IMR-90 (cell line): ENCODE data around the gene TDRD1. TPM values are rescaled to one million over a fixed set of nuclear protein-coding genes. Genes with fewer than 3 reads are reported as not detected.

Experiments used
- ATAC-seq: fragments of 200-7000 bp; cut with Tn5 transposase; 2 replicates; pipeline ENCODE4 v1.9.1; 2020; ENCODE audit warnings: low read depth, mild to moderate bottlenecking, moderate library complexity
- BruUV-seq: library from RNA; stranded (reverse); fragments of 400-500 nt; replicated peaks from 2 replicates; lab custom pipeline; 2021; lab: Mats Ljungman, UMichigan
- CTCF ChIA-PET: fragments of 300-600 bp; formaldehyde crosslinking; extraction: SDS; loops from one replicate; lab custom pipeline; 2021; ENCODE audit warnings: antibody characterized with exemption; lab: Yijun Ruan, JAX
- POLR2A ChIA-PET: fragments of 300-600 bp; sonication (Branson Sonifier 250); formaldehyde crosslinking; loops from one replicate; lab custom pipeline; 2022; ENCODE audit warnings: antibody characterized with exemption; ENCODE audit not compliant: unreplicated experiment; lab: Charles Lee
- DNase-seq: peaks from one replicate; pipeline ENCODE4 v3.0.0; 2013
- H2AFZ ChIP-seq: replicated peaks from 2 replicates; pipeline ENCODE3; 2013; ENCODE audit warnings: low read length, mild to moderate bottlenecking; ENCODE audit not compliant: poor library complexity
- H2AK5ac ChIP-seq: 2 replicates; pipeline ENCODE4 v1.6.1; 2013; ENCODE audit warnings: low read depth, low read length, inconsistent platforms
- H2AK9ac ChIP-seq: replicated peaks from 2 replicates; pipeline ENCODE3; 2013; ENCODE audit warnings: mild to moderate bottlenecking, low read depth, low read length, moderate library complexity; ENCODE audit not compliant: poor library complexity
- H2BK120ac ChIP-seq: 2 replicates; pipeline ENCODE4 v1.6.1; 2013; ENCODE audit warnings: low read depth, low read length, inconsistent platforms
- H2BK15ac ChIP-seq: 3 replicates; pipeline ENCODE4 v1.6.1; 2013; ENCODE audit warnings: low read depth, low read length, inconsistent platforms
- H2BK20ac ChIP-seq: 2 replicates; pipeline ENCODE4 v1.6.1; 2013; ENCODE audit warnings: low read depth, mild to moderate bottlenecking, inconsistent platforms, low read length, moderate library complexity
- H2BK5ac ChIP-seq: 2 replicates; pipeline ENCODE4 v1.6.1; 2013; ENCODE audit warnings: mild to moderate bottlenecking, low read depth, low read length, inconsistent platforms; ENCODE audit not compliant: poor library complexity, severe bottlenecking
- H3K14ac ChIP-seq: replicated peaks from 2 replicates; pipeline ENCODE4 v1.6.1; 2013; ENCODE audit warnings: low read depth, low read length, inconsistent platforms
- H3K18ac ChIP-seq: 2 replicates; pipeline ENCODE4 v1.6.1; 2013; ENCODE audit warnings: low read depth, low read length, control low read depth
- H3K23ac ChIP-seq: 2 replicates; pipeline ENCODE4 v1.6.1; 2013; ENCODE audit warnings: low read depth, low read length, inconsistent platforms
- H3K27ac ChIP-seq: 2 replicates; pipeline ENCODE4 v1.5.1; 2013; ENCODE audit warnings: mild to moderate bottlenecking, control low read depth, low read length; ENCODE audit not compliant: insufficient read depth
- H3K27me3 ChIP-seq: 2 replicates; pipeline ENCODE4 v1.6.1; 2013; ENCODE audit warnings: low read length; ENCODE audit not compliant: control insufficient read depth, insufficient read depth
- H3K36me3 ChIP-seq: 2 replicates; pipeline ENCODE4 v1.6.1; 2013; ENCODE audit warnings: low read length, mixed read lengths; ENCODE audit not compliant: control insufficient read depth, insufficient read depth
- H3K4ac ChIP-seq: 2 replicates; pipeline ENCODE4 v1.6.1; 2013; ENCODE audit warnings: low read depth, low read length, inconsistent platforms
- H3K4me1 ChIP-seq: 2 replicates; pipeline ENCODE4 v1.6.1; 2013; ENCODE audit warnings: low read length, mixed read lengths; ENCODE audit not compliant: control insufficient read depth, insufficient read depth
- H3K4me2 ChIP-seq: 2 replicates; pipeline ENCODE4 v1.6.1; 2013; ENCODE audit warnings: low read depth, mild to moderate bottlenecking, control low read depth, low read length, moderate library complexity
- H3K4me3 ChIP-seq: 2 replicates; pipeline ENCODE4 v1.5.1; 2013; ENCODE audit warnings: low read depth, mild to moderate bottlenecking, control low read depth, low read length, moderate library complexity; ENCODE audit not compliant: insufficient read depth
- H3K56ac ChIP-seq: 2 replicates; pipeline ENCODE4 v1.6.1; 2013; ENCODE audit warnings: low read length, inconsistent platforms; ENCODE audit not compliant: insufficient read depth; ENCODE audit errors: extremely low read depth
- H3K79me1 ChIP-seq, 2 experiments: 2 replicates each; pipeline ENCODE4 v1.6.1; 2013; ENCODE audit warnings: low read length in 2 of 2, inconsistent platforms in 1 of 2, low read depth in 1 of 2
- H3K9ac ChIP-seq: 2 replicates; pipeline ENCODE4 v1.6.1; 2013; ENCODE audit warnings: low read depth, low read length, control low read depth
- H3K9me1 ChIP-seq: 2 replicates; pipeline ENCODE4 v1.6.1; 2013; ENCODE audit warnings: low read length, inconsistent platforms; ENCODE audit not compliant: insufficient read depth
- H3K9me3 ChIP-seq: 2 replicates; pipeline ENCODE4 v1.6.1; 2013; ENCODE audit warnings: low read length; ENCODE audit not compliant: control insufficient read depth, insufficient read depth
- H4K20me1 ChIP-seq: 2 replicates; pipeline ENCODE4 v1.6.1; 2013; ENCODE audit warnings: low read length, inconsistent platforms; ENCODE audit not compliant: insufficient read depth
- H4K5ac ChIP-seq: 2 replicates; pipeline ENCODE4 v1.6.1; 2013; ENCODE audit warnings: mild to moderate bottlenecking, low read depth, low read length, control low read depth
- H4K8ac ChIP-seq, 2 experiments: 2 replicates each; pipeline ENCODE4 v1.6.1; 2013; ENCODE audit warnings: low read depth in 2 of 2, low read length in 2 of 2, control low read depth in 1 of 2, inconsistent platforms in 1 of 2
- H4K91ac ChIP-seq: 2 replicates; pipeline ENCODE4 v1.6.1; 2013; ENCODE audit warnings: low read depth, low read length, inconsistent platforms; ENCODE audit not compliant: insufficient read depth
- BHLHE40 ChIP-seq: fragments of 150-350 bp; IDR thresholded peaks from 2 replicates; pipeline ENCODE4 v1.6.1; 2016; ENCODE audit warnings: mild to moderate bottlenecking, low read depth, low read length
- CEBPB ChIP-seq: IDR thresholded peaks from 2 replicates; pipeline ENCODE4 v1.6.1; 2012; ENCODE audit warnings: low read depth, low read length, improper control_type of control experiment
- CHD1 ChIP-seq: IDR thresholded peaks from 2 replicates; pipeline ENCODE4 v1.6.1; 2012; ENCODE audit warnings: low read depth, low read length, improper control_type of control experiment
- CTCF ChIP-seq: conservative IDR thresholded peaks from 2 replicates; pipeline ENCODE4 v1.5.1; 2012; ENCODE audit warnings: mild to moderate bottlenecking, low read depth, low read length, improper control_type of control experiment
- ELK1 ChIP-seq: fragments of 150-350 bp; IDR thresholded peaks from 2 replicates; pipeline ENCODE4 v1.6.1; 2016; ENCODE audit warnings: low read depth, mild to moderate bottlenecking, low read length, moderate library complexity, borderline replicate concordance
- FOS ChIP-seq: fragments of 150-350 bp; IDR thresholded peaks from 2 replicates; pipeline ENCODE4 v1.6.1; 2016; ENCODE audit warnings: low read depth, low read length
- MAFK ChIP-seq: IDR thresholded peaks from 2 replicates; pipeline ENCODE4 v1.6.1; 2012; ENCODE audit warnings: low read depth, low read length, improper control_type of control experiment
- MAZ ChIP-seq: IDR thresholded peaks from 2 replicates; pipeline ENCODE4 v1.6.1; 2012; ENCODE audit warnings: low read depth, mild to moderate bottlenecking, low read length, improper control_type of control experiment, moderate library complexity, borderline replicate concordance
- MXI1 ChIP-seq: IDR thresholded peaks from 2 replicates; pipeline ENCODE4 v1.6.1; 2012; ENCODE audit warnings: low read depth, mild to moderate bottlenecking, low read length, moderate library complexity, borderline replicate concordance
- NFE2L2 ChIP-seq: fragments of 150-350 bp; IDR thresholded peaks from 2 replicates; pipeline ENCODE4 v1.6.1; 2016; ENCODE audit warnings: low read depth, mild to moderate bottlenecking, low read length
- POLR2A ChIP-seq: IDR thresholded peaks from 2 replicates; pipeline ENCODE4 v1.6.1; 2012; ENCODE audit warnings: mild to moderate bottlenecking, low read depth, low read length
- RAD21 ChIP-seq: IDR thresholded peaks from 2 replicates; pipeline ENCODE4 v1.6.1; 2012; ENCODE audit warnings: low read length, improper control_type of control experiment
- RCOR1 ChIP-seq: IDR thresholded peaks from 2 replicates; pipeline ENCODE4 v1.6.1; 2012; ENCODE audit warnings: mild to moderate bottlenecking, low read length, improper control_type of control experiment; ENCODE audit not compliant: insufficient replicate concordance
- RFX5 ChIP-seq: IDR thresholded peaks from 2 replicates; pipeline ENCODE4 v1.8.0; 2012; ENCODE audit warnings: low read depth, mild to moderate bottlenecking, low read length, moderate library complexity
- SMC3 ChIP-seq: fragments of 150-350 bp; IDR thresholded peaks from 2 replicates; pipeline ENCODE4 v1.6.1; 2016; ENCODE audit warnings: low read depth, mild to moderate bottlenecking, antibody characterized with exemption, low read length, moderate library complexity
- USF2 ChIP-seq: fragments of 150-350 bp; IDR thresholded peaks from 2 replicates; pipeline ENCODE4 v1.6.1; 2017; ENCODE audit warnings: mild to moderate bottlenecking, antibody characterized with exemption, low read length, low read depth
- WGBS, 2 experiments: methylation state at CpG; one replicate each; pipeline versions ENCODE4 v1.1.5 to v1.1.7; 2013; ENCODE audit warnings: missing lambda C conversion rate in 2 of 2; ENCODE audit not compliant: insufficient read length in 1 of 2; ENCODE audit errors: extremely low coverage in 2 of 2; 5-methylcytosine and 5-hydroxymethylcytosine counted together
- dilution Hi-C: fragments of 300-500 bp; cut with HindIII; formaldehyde crosslinking; loops from one replicate; pipeline ENCODE4 v1.14.3; 2018; ENCODE audit warnings: low sequenced_read_pairs; ENCODE audit not compliant: unreplicated experiment
- in situ Hi-C: fragments of 300-500 bp; cut with MboI; formaldehyde crosslinking; loops from 3 replicates; pipeline ENCODE4 v1.14.3; 2019; ENCODE audit warnings: low sequenced_read_pairs, inconsistent platforms, mixed read lengths
- intact Hi-C: fragments of 100-400 bp; cut with micrococcal nuclease; formaldehyde crosslinking; loops from 2 replicates; pipeline ENCODE4 v1.10.0; 2022
- polyA plus RNA-seq, 3 experiments: library from polyadenylated mRNA; depleted of rRNA; stranded (reverse); fragments of >200 nt; gene quantifications; 2 replicates each; pipeline ENCODE4 v1.2.3, GENCODE V29; 2012; ENCODE audit warnings: low replicate concordance in 1 of 3
- total RNA-seq: library from RNA; depleted of rRNA; stranded (reverse); fragments of >200 nt; gene quantifications from 2 replicates; pipeline ENCODE4 v1.2.3, GENCODE V29; 2012

Gene TDRD1
- total and polyA plus RNA-seq, 2 of the 4 experiments (the other 2 are of a cell fraction) = not detected

- Histone ChIP-seq H2BK20ac (no peak overlapping the region), H4K8ac (no peak overlapping the region), H2BK120ac (no peak overlapping the region), H3K36me3 (no peaks in the 10 kb centered on the region), H2BK5ac (no peak overlapping the region), H3K27ac (no peak overlapping the region), H3K79me1 (no peaks in the 10 kb centered on the region), H2AK9ac (no peak overlapping the region), H4K91ac (no peak overlapping the region), H4K5ac (no peak overlapping the region), H3K27me3 (peaks cover 10% of the 10 kb centered on the region), H3K56ac (no peak overlapping the region), H3K4me2 (no peak overlapping the region), H3K4me1 (no peaks in the 10 kb centered on the region), H3K4me3 (no peak overlapping the region), H3K9me1 (no peaks in the 10 kb centered on the region), H3K23ac (no peak overlapping the region), H3K14ac (no peak overlapping the region), H3K4ac (no peak overlapping the region), H2AK5ac (no peak overlapping the region), H2AFZ (no peak overlapping the region), H2BK15ac (no peak overlapping the region), H3K9ac (no peak overlapping the region), H4K20me1 (no peaks in the 10 kb centered on the region), H3K9me3 (no peaks in the 10 kb centered on the region), H3K18ac (no peak overlapping the region)
- TF ChIP-seq SMC3 = no peak
- TF ChIP-seq NFE2L2 = no peak
- TF ChIP-seq RAD21 = no peak
- TF ChIP-seq ELK1 = no peak
- no peak for TF ChIP-seq CHD1
- no peak for TF ChIP-seq CEBPB
- TF ChIP-seq MAFK = no peak
- TF ChIP-seq BHLHE40 = no peak
- no peak for TF ChIP-seq POLR2A
- TF ChIP-seq RCOR1 = no peak
- no peak for TF ChIP-seq MAZ
- no peak for TF ChIP-seq FOS
- TF ChIP-seq MXI1 = no peak
- no peak for TF ChIP-seq RFX5
- TF ChIP-seq CTCF = no peak
- no peak for TF ChIP-seq USF2
- no TSS peak for BruUV-seq
- POLR2A ChIA-PET = no interaction called here
- intact Hi-C loops (no loop called here), dilution Hi-C loops (no loop called here), in situ Hi-C loops (no loop called here)
- CTCF ChIA-PET = no interaction called here
- 90% methylated on average over 2 of the region's 3 CpGs; no CpG with 5 or more reads in 1 of the 2 experiments for WGBS, 2 experiments
- ATAC-seq (no peak), DNase-seq (no peak)
These were observed 77.7 kb downstream of the TDRD1 start for GRCh38 chr10:114256822-114257221.
